KMS-11 (cell line): ENCODE data around the gene TRPC4.

ENCODE experiments used
- H2AFZ ChIP-seq: fragments of 200-600 bp; sonication (generic); 2 replicates; pipeline ENCODE4 v1.6.1; 2016; ENCODE audit warnings: antibody characterized with exemption, mixed run types, low read depth
- H3K27ac ChIP-seq: fragments of 200-600 bp; sonication (generic); 2 replicates; pipeline ENCODE4 v1.6.1; 2016; ENCODE audit warnings: mild to moderate bottlenecking, mixed run types
- H3K27me3 ChIP-seq: fragments of 200-600 bp; sonication (generic); 2 replicates; pipeline ENCODE4 v1.6.1; 2017; ENCODE audit warnings: mild to moderate bottlenecking, low read depth, mixed run types, moderate library complexity; ENCODE audit not compliant: insufficient read depth
- H3K36me3 ChIP-seq: fragments of 200-600 bp; sonication (generic); 2 replicates; pipeline ENCODE4 v1.6.1; 2017; ENCODE audit warnings: mild to moderate bottlenecking, mixed run types; ENCODE audit not compliant: insufficient read depth
- H3K4me1 ChIP-seq: fragments of 200-600 bp; sonication (generic); 2 replicates; pipeline ENCODE4 v1.6.1; 2016; ENCODE audit warnings: mild to moderate bottlenecking, low read depth, mixed run types; ENCODE audit not compliant: poor library complexity, severe bottlenecking
- H3K4me2 ChIP-seq: fragments of 200-600 bp; sonication (generic); 2 replicates; pipeline ENCODE4 v1.7.0; 2016; ENCODE audit warnings: mild to moderate bottlenecking, mixed run types
- H3K4me3 ChIP-seq: fragments of 200-600 bp; sonication (generic); IDR thresholded peaks from 2 replicates; pipeline ENCODE4 v1.6.1; 2017; ENCODE audit warnings: low read depth, low read length, mixed read lengths; ENCODE audit not compliant: insufficient read depth
- H3K79me2 ChIP-seq: fragments of 200-600 bp; sonication (generic); 2 replicates; pipeline ENCODE4 v1.6.1; 2016; ENCODE audit warnings: low read depth, mixed run types; ENCODE audit not compliant: insufficient read depth
- H3K9ac ChIP-seq: fragments of 200-600 bp; sonication (generic); 2 replicates; pipeline ENCODE4 v1.6.1; 2016; ENCODE audit warnings: mild to moderate bottlenecking, mixed run types
- H4K20me1 ChIP-seq: fragments of 200-600 bp; sonication (generic); 2 replicates; pipeline ENCODE4 v1.6.1; 2016; ENCODE audit warnings: mild to moderate bottlenecking, mixed run types; ENCODE audit not compliant: insufficient read depth
- TF ChIP-seq, protein P1 (sequence below): fragments of 200-600 bp; sonication (generic); conservative IDR thresholded peaks from 2 replicates; pipeline ENCODE4 v1.6.1; 2017; ENCODE audit warnings: low read depth, mild to moderate bottlenecking, antibody characterized with exemption, low read length, moderate library complexity, mixed read lengths

Gene TRPC4

DNA sequence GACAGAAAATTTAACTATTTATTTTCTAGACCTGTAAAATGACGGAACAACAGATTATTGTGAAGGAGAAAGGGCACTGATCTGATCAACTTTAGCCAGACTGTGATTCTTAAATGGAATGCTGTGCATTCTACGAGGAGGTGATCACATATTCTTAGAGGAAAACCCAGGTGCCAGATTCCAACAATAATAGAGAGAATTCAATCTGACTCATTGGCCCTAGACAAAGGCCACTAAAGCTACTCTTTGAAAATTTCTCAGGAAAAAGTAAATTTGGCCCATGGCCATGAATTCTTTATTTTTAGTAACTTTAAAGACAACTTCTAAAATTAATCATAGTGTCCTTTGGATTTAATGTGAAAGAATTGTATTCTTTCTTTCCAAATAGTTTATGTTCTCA, 212.4 kb downstream of the TRPC4 start:
- no peaks in the 10 kb centered on the region for H3K27me3 ChIP-seq
- TF ChIP-seq, protein P1, sequence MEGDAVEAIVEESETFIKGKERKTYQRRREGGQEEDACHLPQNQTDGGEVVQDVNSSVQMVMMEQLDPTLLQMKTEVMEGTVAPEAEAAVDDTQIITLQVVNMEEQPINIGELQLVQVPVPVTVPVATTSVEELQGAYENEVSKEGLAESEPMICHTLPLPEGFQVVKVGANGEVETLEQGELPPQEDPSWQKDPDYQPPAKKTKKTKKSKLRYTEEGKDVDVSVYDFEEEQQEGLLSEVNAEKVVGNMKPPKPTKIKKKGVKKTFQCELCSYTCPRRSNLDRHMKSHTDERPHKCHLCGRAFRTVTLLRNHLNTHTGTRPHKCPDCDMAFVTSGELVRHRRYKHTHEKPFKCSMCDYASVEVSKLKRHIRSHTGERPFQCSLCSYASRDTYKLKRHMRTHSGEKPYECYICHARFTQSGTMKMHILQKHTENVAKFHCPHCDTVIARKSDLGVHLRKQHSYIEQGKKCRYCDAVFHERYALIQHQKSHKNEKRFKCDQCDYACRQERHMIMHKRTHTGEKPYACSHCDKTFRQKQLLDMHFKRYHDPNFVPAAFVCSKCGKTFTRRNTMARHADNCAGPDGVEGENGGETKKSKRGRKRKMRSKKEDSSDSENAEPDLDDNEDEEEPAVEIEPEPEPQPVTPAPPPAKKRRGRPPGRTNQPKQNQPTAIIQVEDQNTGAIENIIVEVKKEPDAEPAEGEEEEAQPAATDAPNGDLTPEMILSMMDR: no peak
- no peak overlapping the region for H2AFZ ChIP-seq
- no peak overlapping the region for H3K9ac ChIP-seq
- H3K4me1 ChIP-seq: no peaks in the 10 kb centered on the region
- H3K4me3 ChIP-seq: no peak overlapping the region
- no peaks in the 10 kb centered on the region for H4K20me1 ChIP-seq
- no peaks in the 10 kb centered on the region for H3K36me3 ChIP-seq
- no peaks in the 10 kb centered on the region for H3K79me2 ChIP-seq
- no peak overlapping the region for H3K27ac ChIP-seq
- no peak overlapping the region for H3K4me2 ChIP-seq

DNA sequence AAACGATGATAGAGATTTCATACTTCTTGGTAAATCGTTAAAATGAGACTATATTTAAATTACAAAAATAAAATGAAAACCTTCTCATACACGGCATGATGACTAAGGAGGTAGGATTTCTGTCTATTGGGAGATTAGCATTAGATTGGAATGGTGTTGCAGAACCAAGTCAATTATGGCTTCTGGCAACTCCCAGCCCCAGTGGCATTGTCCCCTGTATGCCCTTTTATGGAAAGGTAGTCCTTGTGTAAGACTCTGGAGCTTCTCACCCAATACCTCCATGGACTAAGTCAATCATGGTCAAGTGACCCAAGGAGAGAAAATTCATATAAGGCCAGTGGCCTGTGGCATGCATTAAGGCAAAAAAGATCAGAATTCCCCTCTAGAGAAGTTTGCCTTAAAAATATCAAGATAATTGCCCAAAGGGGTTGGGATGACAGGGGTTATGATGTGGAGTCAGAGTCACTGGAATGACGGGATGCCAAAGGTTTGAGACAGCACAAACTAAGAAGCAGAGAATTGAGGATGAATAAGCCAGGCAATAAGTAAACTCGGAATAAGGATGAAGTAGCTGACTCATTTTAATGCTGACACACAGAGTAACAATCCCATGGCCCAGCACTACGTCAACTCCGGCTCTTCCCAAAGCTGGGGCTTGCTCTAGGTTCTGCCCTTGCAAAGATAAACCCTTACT, 213.2 kb downstream of the TRPC4 start:
- no peak overlapping the region for H3K4me2 ChIP-seq
- TF ChIP-seq, protein P1: no peak
- no peak overlapping the region for H3K27ac ChIP-seq
- no peak overlapping the region for H3K4me3 ChIP-seq
- H2AFZ ChIP-seq: no peak overlapping the region
- no peaks in the 10 kb centered on the region for H4K20me1 ChIP-seq
- no peaks in the 10 kb centered on the region for H3K27me3 ChIP-seq
- H3K36me3 ChIP-seq: no peaks in the 10 kb centered on the region
- H3K4me1 ChIP-seq: no peaks in the 10 kb centered on the region
- no peaks in the 10 kb centered on the region for H3K79me2 ChIP-seq
- no peak overlapping the region for H3K9ac ChIP-seq

DNA sequence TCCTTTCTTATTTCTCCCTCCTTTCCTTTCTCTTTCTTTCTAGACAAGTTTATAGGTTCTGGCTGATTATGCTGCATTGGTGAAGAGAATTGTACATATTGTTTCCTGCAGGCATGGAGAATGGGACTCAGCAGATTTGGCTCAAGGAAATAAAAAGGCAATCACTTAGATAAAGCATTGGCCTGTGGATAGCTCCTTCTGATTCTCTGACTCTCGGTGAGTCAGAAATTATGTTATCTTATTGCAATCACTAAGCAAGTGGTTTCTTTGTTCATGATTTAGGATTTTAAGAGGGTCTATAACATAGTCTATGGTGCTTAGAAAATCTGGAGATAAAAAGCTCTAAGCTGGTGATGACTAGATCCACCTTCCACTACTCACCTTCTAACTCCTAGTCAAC, 217.0 kb downstream of the TRPC4 start:
- Histone ChIP-seq H3K79me2 (no peaks in the 10 kb centered on the region), H4K20me1 (no peaks in the 10 kb centered on the region), H3K4me3 (no peak overlapping the region), H3K4me2 (no peak overlapping the region), H2AFZ (no peak overlapping the region), H3K9ac (no peak overlapping the region), H3K27me3 (no peaks in the 10 kb centered on the region), H3K4me1 (no peaks in the 10 kb centered on the region), H3K36me3 (no peaks in the 10 kb centered on the region), H3K27ac (no peak overlapping the region)
- TF ChIP-seq, protein P1: no peak

DNA sequence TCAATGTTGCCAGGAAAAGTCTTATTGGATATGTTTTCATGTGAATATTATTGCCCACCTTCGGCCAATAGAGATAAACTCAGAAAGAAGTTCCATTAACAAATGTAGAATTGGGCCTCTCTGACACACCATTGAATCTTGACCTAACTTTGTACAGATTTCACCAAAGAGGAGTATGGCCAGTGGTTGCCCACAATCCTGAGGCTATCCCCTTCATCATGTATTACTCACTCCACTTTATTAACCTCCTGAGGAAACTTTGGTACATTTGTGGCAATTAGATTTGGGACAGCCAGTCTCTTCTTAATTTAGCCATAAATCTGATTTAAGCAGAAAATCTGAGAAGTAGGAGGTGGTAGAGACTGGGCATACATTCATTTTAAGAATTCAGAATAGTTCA, 217.7 kb downstream of the TRPC4 start:
- Histone ChIP-seq H3K27ac (no peak overlapping the region), H3K4me3 (no peak overlapping the region), H2AFZ (no peak overlapping the region), H4K20me1 (no peaks in the 10 kb centered on the region), H3K4me1 (no peaks in the 10 kb centered on the region), H3K79me2 (no peaks in the 10 kb centered on the region), H3K4me2 (no peak overlapping the region), H3K9ac (no peak overlapping the region), H3K27me3 (no peaks in the 10 kb centered on the region), H3K36me3 (no peaks in the 10 kb centered on the region)
- TF ChIP-seq, protein P1: no peak
